ENCODE results near the gene GLRA1. TPM values are rescaled to one million over a fixed set of nuclear protein-coding genes. Genes with fewer than 3 reads are reported as not detected.
"Not testable (repeated sequence)": the region's sequence is repeated elsewhere in the genome, so short reads cannot be mapped to it uniquely, and the experiment has no call there.

The GLRA1 gene
- polyA plus RNA-seq, 3 donors, result not detected

GRCh38 chr5:151863566-151863965 lies 61.1 kb downstream of the GLRA1 start:
- no peak overlapping the region for H3K27ac ChIP-seq (ENCODE audit: low read depth in 1 of 2, low read length in 2 of 2)
- H2AFZ ChIP-seq (ENCODE audit: insufficient read depth, low read depth, low read length, poor library complexity, severe bottlenecking), result no peak overlapping the region
- Mint-ChIP-seq H3K4me1 (no peaks in the 10 kb centered on the region), H3K36me3 (no peaks in the 10 kb centered on the region), H3K9me3 (peaks cover 0 to 3% (median 2%) of the 10 kb centered on the region in 7 donors), H3K4me3 (no peak overlapping the region), H3K27ac (no peak overlapping the region), H3K27me3 (ENCODE audit: low read depth in 3 of 3) (peaks cover 1 to 4% (median 2%) of the 10 kb centered on the region in 3 donors)
- no CpG with 5 or more reads among the region's 1 CpG for WGBS (ENCODE audit: insufficient coverage)
- H4K20me1 ChIP-seq (ENCODE audit: insufficient read depth, low read length), result no peaks in the 10 kb centered on the region
- no peaks in the 10 kb centered on the region for H3K27me3 ChIP-seq (ENCODE audit: control insufficient read depth in 2 of 2, insufficient read depth in 2 of 2, low read length in 2 of 2)
- H3K9me3 ChIP-seq (replicated peaks in 1 of 2; ENCODE audit: control insufficient read depth in 1 of 2, insufficient read depth in 1 of 2, low read length in 2 of 2), result no peaks in the 10 kb centered on the region
- intact Hi-C loops (cut with micrococcal nuclease), result no loop called here
- no peaks in the 10 kb centered on the region for H3K79me2 ChIP-seq (ENCODE audit: insufficient read depth, low read length)
- no peaks in the 10 kb centered on the region for H3K36me3 ChIP-seq (replicated peaks in 1 of 2; ENCODE audit: control insufficient read depth in 1 of 2, insufficient read depth in 2 of 2, low read length in 2 of 2)
- H3K4me2 ChIP-seq (replicated peaks; ENCODE audit: extremely low read depth, low read length, poor library complexity, severe bottlenecking), result no peak overlapping the region
- no peak for TF ChIP-seq CTCF (IDR thresholded peaks at IDR 0.05)
- H3K4me3 ChIP-seq (replicated peaks in 1 of 3; ENCODE audit: low read depth in 2 of 3, low read length in 3 of 3), result no peak overlapping the region
- no peak overlapping the region for H3K9ac ChIP-seq (ENCODE audit: insufficient read depth, low read length, poor library complexity, severe bottlenecking)
- H3K4me1 ChIP-seq (ENCODE audit: control insufficient read depth in 1 of 2, insufficient read depth in 2 of 2, low read length in 2 of 2), result no peaks in the 10 kb centered on the region
- no peak for DNase-seq

GRCh38 chr5:151862811-151863472 lies 61.7 kb downstream of the GLRA1 start:
- DNase-seq, result no peak
- no peaks in the 10 kb centered on the region for H3K36me3 Mint-ChIP-seq
- Histone ChIP-seq H3K4me1 (ENCODE audit: control insufficient read depth in 1 of 2, insufficient read depth in 2 of 2, low read length in 2 of 2) (no peaks in the 10 kb centered on the region), H3K4me2 (replicated peaks; ENCODE audit: extremely low read depth, low read length, poor library complexity, severe bottlenecking) (no peak overlapping the region), H3K27ac (ENCODE audit: low read depth in 1 of 2, low read length in 2 of 2) (no peak overlapping the region), H3K9me3 (replicated peaks in 1 of 2; ENCODE audit: control insufficient read depth in 1 of 2, insufficient read depth in 1 of 2, low read length in 2 of 2) (no peaks in the 10 kb centered on the region), H3K36me3 (replicated peaks in 1 of 2; ENCODE audit: control insufficient read depth in 1 of 2, insufficient read depth in 2 of 2, low read length in 2 of 2) (no peaks in the 10 kb centered on the region), H3K79me2 (ENCODE audit: insufficient read depth, low read length) (no peaks in the 10 kb centered on the region), H4K20me1 (ENCODE audit: insufficient read depth, low read length) (no peaks in the 10 kb centered on the region), H3K9ac (ENCODE audit: insufficient read depth, low read length, poor library complexity, severe bottlenecking) (no peak overlapping the region), H3K27me3 (ENCODE audit: control insufficient read depth in 2 of 2, insufficient read depth in 2 of 2, low read length in 2 of 2) (no peaks in the 10 kb centered on the region), H3K4me3 (replicated peaks in 1 of 3; ENCODE audit: low read depth in 2 of 3, low read length in 3 of 3) (no peak overlapping the region), H2AFZ (ENCODE audit: insufficient read depth, low read depth, low read length, poor library complexity, severe bottlenecking) (no peak overlapping the region)
- intact Hi-C loops (cut with micrococcal nuclease), result no loop called here
- peaks cover 1 to 4% (median 2%) of the 10 kb centered on the region in 3 donors for H3K27me3 Mint-ChIP-seq (ENCODE audit: low read depth in 3 of 3)
- peaks cover 0 to 3% (median 2%) of the 10 kb centered on the region in 7 donors for H3K9me3 Mint-ChIP-seq
- no peak overlapping the region for H3K27ac Mint-ChIP-seq
- 89% methylated on average over 2 of the region's 2 CpGs for WGBS (ENCODE audit: insufficient coverage)
- TF ChIP-seq CTCF (IDR thresholded peaks at IDR 0.05), result no peak
- no peak overlapping the region for H3K4me3 Mint-ChIP-seq
- no peaks in the 10 kb centered on the region for H3K4me1 Mint-ChIP-seq

GRCh38 chr5:151860867-151861266 lies 63.8 kb downstream of the GLRA1 start:
- H3K27me3 Mint-ChIP-seq (ENCODE audit: low read depth in 3 of 3); H3K4me3 Mint-ChIP-seq; H3K4me3 ChIP-seq (replicated peaks in 1 of 3; ENCODE audit: low read depth in 2 of 3, low read length in 3 of 3); H3K36me3 Mint-ChIP-seq; intact Hi-C loops (cut with micrococcal nuclease); H3K9me3 Mint-ChIP-seq; H3K4me1 ChIP-seq (ENCODE audit: control insufficient read depth in 1 of 2, insufficient read depth in 2 of 2, low read length in 2 of 2); H3K9me3 ChIP-seq (replicated peaks in 1 of 2; ENCODE audit: control insufficient read depth in 1 of 2, insufficient read depth in 1 of 2, low read length in 2 of 2); H4K20me1 ChIP-seq (ENCODE audit: insufficient read depth, low read length); H3K4me1 Mint-ChIP-seq; H3K79me2 ChIP-seq (ENCODE audit: insufficient read depth, low read length); H3K27ac Mint-ChIP-seq; H3K36me3 ChIP-seq (replicated peaks in 1 of 2; ENCODE audit: control insufficient read depth in 1 of 2, insufficient read depth in 2 of 2, low read length in 2 of 2); H2AFZ ChIP-seq (ENCODE audit: insufficient read depth, low read depth, low read length, poor library complexity, severe bottlenecking); H3K9ac ChIP-seq (ENCODE audit: insufficient read depth, low read length, poor library complexity, severe bottlenecking); H3K27me3 ChIP-seq (ENCODE audit: control insufficient read depth in 2 of 2, insufficient read depth in 2 of 2, low read length in 2 of 2); H3K27ac ChIP-seq (ENCODE audit: low read depth in 1 of 2, low read length in 2 of 2); DNase-seq; H3K4me2 ChIP-seq (replicated peaks; ENCODE audit: extremely low read depth, low read length, poor library complexity, severe bottlenecking): not testable (repeated sequence)
- WGBS (ENCODE audit: insufficient coverage), result no CpG with 5 or more reads among the region's 4 CpGs
